Embryonic facial prominence (tissue), 1 donor: ENCODE results near the gene CALML6.

Experiments used
- DNase-seq: peaks from one replicate; pipeline ENCODE4 v3.0.0-alpha.2; 2016; ENCODE audit errors: extremely low spot score

The CALML6 gene

GRCh38 chr1:1892079-1892762, 22.8 kb upstream of the CALML6 start:
- DNase-seq, result no peak

GRCh38 chr1:1892763-1893120, 22.3 kb upstream of the CALML6 start:
- DNase-seq, result no peak

- DNase-seq, result no peak
These were observed 21.6 kb upstream of the CALML6 start for GRCh38 chr1:1893291-1893985.

- no peak for DNase-seq
These were observed 21.1 kb upstream of the CALML6 start for GRCh38 chr1:1893997-1894353.

GRCh38 chr1:1894354-1895059, 20.6 kb upstream of the CALML6 start:
- DNase-seq, result no peak

- no peak for DNase-seq
These were observed 20.0 kb upstream of the CALML6 start for GRCh38 chr1:1895060-1895418.

GRCh38 chr1:1895456-1896336, 19.4 kb upstream of the CALML6 start:
- no peak for DNase-seq

GRCh38 chr1:1898246-1898933, 16.7 kb upstream of the CALML6 start:
- DNase-seq, result no peak

GRCh38 chr1:1899266-1899966, 15.6 kb upstream of the CALML6 start:
- DNase-seq, result no peak

GRCh38 chr1:1899967-1900327, 15.1 kb upstream of the CALML6 start:
- DNase-seq, result no peak

GRCh38 chr1:1900883-1901640, 14.0 kb upstream of the CALML6 start:
- DNase-seq, result no peak

- no peak for DNase-seq
These were observed 13.3 kb upstream of the CALML6 start for GRCh38 chr1:1901641-1902294.

- no peak for DNase-seq
These were observed 11.8 kb upstream of the CALML6 start for GRCh38 chr1:1903224-1903623.

GRCh38 chr1:1906185-1907097, 8.6 kb upstream of the CALML6 start:
- no peak for DNase-seq

- DNase-seq, result no peak
These were observed 7.8 kb upstream of the CALML6 start for GRCh38 chr1:1907098-1907736.

- DNase-seq, result no peak
These were observed 6.6 kb upstream of the CALML6 start for GRCh38 chr1:1908506-1908791.

GRCh38 chr1:1910033-1910465, 5.0 kb upstream of the CALML6 start:
- DNase-seq, result no peak

GRCh38 chr1:1910651-1911331, 4.3 kb upstream of the CALML6 start:
- no peak for DNase-seq
